GM23338 (cell line): ENCODE results near the gene MIPEP. TPM values are rescaled to one million over a fixed set of nuclear protein-coding genes. Genes with fewer than 3 reads are reported as not detected.

Source experiments
- CTCF ChIP-seq, 2 experiments: fragments of 200-600 bp in 1 of 2; sonication (generic) in 1 of 2; conservative IDR thresholded peaks; 2 replicates each; pipeline versions ENCODE4 v1.5.1 to v1.6.1; 2016 to 2017; ENCODE audit warnings: antibody characterized with exemption in 2 of 2, low read depth in 2 of 2, mild to moderate bottlenecking in 2 of 2, moderate library complexity in 1 of 2
- ETS1 ChIP-seq: IDR thresholded peaks from 2 replicates; pipeline ENCODE4 v1.6.1; 2016; ENCODE audit warnings: antibody characterized with exemption
- NANOG ChIP-seq: IDR thresholded peaks from 2 replicates; pipeline ENCODE4 v1.6.1; 2016; ENCODE audit warnings: antibody characterized with exemption, borderline replicate concordance
- STAT1 ChIP-seq: IDR thresholded peaks from one replicate; pipeline ENCODE4 v1.6.1; 2016; ENCODE audit warnings: antibody characterized with exemption; ENCODE audit not compliant: unreplicated experiment
- ZNF331 ChIP-seq: fragments of 250-450 bp; sonication (Bioruptor Pico); IDR thresholded peaks from 2 replicates; pipeline ENCODE4 v1.5.0; 2020; ENCODE audit warnings: low read depth, mild to moderate bottlenecking, moderate library complexity
- ZNF462 ChIP-seq: fragments of 250-450 bp; sonication (Bioruptor Pico); IDR thresholded peaks from 2 replicates; pipeline ENCODE4 v1.5.0; 2020; ENCODE audit warnings: mild to moderate bottlenecking, moderate library complexity
- polyA plus RNA-seq: library from polyadenylated mRNA; unstranded; fragments of >200 nt; fragmentation: Nextera tagmentation; extraction: Ambion mirVana; gene quantifications from 2 replicates; pipeline ENCODE4 v1.2.1, GENCODE V29; 2016
- total RNA-seq: library from RNA; depleted of rRNA; stranded (reverse); fragments of >200 nt; shearing (Covaris generic); gene quantifications from 2 replicates; pipeline ENCODE4 v1.2.3, GENCODE V29; 2014
- TF ChIP-seq, protein P1 (sequence below): IDR thresholded peaks from one replicate; pipeline ENCODE4 v1.6.1; 2018; ENCODE audit warnings: antibody characterized with exemption; ENCODE audit not compliant: unreplicated experiment

Gene MIPEP
- total and polyA plus RNA-seq, 2 experiments from 2014 or later = 20.8 to 22.5 TPM

- TF ChIP-seq ZNF462 (CRISPR knock-in tag) (no peak), ZNF331 (CRISPR knock-in tag) (no peak), CTCF (conservative IDR thresholded peaks at IDR 0.05; ENCODE audit: low read depth in 2 of 2) (no peak), ETS1 (no peak), NANOG (no peak), STAT1 (no peak)
- TF ChIP-seq, protein P1, sequence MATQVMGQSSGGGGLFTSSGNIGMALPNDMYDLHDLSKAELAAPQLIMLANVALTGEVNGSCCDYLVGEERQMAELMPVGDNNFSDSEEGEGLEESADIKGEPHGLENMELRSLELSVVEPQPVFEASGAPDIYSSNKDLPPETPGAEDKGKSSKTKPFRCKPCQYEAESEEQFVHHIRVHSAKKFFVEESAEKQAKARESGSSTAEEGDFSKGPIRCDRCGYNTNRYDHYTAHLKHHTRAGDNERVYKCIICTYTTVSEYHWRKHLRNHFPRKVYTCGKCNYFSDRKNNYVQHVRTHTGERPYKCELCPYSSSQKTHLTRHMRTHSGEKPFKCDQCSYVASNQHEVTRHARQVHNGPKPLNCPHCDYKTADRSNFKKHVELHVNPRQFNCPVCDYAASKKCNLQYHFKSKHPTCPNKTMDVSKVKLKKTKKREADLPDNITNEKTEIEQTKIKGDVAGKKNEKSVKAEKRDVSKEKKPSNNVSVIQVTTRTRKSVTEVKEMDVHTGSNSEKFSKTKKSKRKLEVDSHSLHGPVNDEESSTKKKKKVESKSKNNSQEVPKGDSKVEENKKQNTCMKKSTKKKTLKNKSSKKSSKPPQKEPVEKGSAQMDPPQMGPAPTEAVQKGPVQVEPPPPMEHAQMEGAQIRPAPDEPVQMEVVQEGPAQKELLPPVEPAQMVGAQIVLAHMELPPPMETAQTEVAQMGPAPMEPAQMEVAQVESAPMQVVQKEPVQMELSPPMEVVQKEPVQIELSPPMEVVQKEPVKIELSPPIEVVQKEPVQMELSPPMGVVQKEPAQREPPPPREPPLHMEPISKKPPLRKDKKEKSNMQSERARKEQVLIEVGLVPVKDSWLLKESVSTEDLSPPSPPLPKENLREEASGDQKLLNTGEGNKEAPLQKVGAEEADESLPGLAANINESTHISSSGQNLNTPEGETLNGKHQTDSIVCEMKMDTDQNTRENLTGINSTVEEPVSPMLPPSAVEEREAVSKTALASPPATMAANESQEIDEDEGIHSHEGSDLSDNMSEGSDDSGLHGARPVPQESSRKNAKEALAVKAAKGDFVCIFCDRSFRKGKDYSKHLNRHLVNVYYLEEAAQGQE = no peak
These were observed 11.9 kb downstream of the MIPEP start (continued) for GRCh38 chr13:23877286-23877685.
